DND-41 (cell line): ENCODE data around the gene GBE1.

Experiments
- EZH2 ChIP-seq: IDR thresholded peaks from 3 replicates; pipeline ENCODE4 v1.6.1; 2012; ENCODE audit warnings: borderline replicate concordance, low read depth, mild to moderate bottlenecking, moderate library complexity, low read length, inconsistent platforms; ENCODE audit not compliant: severe bottlenecking
- TF ChIP-seq, protein P1 (sequence below): IDR thresholded peaks from 2 replicates; pipeline ENCODE4 v1.5.1; 2012; ENCODE audit warnings: borderline replicate concordance, low read length, moderate library complexity, mild to moderate bottlenecking; ENCODE audit not compliant: poor library complexity, severe bottlenecking; ENCODE audit errors: extremely low read depth

DNA sequence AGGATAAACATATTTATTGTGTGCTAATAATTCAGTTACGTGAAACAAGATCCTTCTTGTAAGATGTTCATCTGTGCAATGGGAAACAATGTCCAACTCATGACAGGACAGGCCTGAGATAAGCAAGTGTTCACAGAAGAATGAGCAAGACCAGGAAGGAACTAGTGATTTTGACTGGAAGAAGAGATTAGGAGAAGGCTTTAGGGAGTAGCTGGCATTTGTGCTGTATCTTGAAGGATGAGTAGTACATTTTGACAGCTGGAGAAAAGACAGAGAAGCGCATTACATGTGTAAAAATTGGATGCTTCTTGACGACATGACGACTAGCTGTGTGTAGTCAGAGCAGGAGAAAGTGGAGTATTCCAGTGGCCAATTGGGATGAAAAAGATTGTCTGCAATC, 48.4 kb downstream of the GBE1 start:
- TF ChIP-seq, protein P1, sequence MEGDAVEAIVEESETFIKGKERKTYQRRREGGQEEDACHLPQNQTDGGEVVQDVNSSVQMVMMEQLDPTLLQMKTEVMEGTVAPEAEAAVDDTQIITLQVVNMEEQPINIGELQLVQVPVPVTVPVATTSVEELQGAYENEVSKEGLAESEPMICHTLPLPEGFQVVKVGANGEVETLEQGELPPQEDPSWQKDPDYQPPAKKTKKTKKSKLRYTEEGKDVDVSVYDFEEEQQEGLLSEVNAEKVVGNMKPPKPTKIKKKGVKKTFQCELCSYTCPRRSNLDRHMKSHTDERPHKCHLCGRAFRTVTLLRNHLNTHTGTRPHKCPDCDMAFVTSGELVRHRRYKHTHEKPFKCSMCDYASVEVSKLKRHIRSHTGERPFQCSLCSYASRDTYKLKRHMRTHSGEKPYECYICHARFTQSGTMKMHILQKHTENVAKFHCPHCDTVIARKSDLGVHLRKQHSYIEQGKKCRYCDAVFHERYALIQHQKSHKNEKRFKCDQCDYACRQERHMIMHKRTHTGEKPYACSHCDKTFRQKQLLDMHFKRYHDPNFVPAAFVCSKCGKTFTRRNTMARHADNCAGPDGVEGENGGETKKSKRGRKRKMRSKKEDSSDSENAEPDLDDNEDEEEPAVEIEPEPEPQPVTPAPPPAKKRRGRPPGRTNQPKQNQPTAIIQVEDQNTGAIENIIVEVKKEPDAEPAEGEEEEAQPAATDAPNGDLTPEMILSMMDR = no peak
- no peak for TF ChIP-seq EZH2
